ENCODE data around the gene PCDH12. TPM values are rescaled to one million over a fixed set of nuclear protein-coding genes. Genes with fewer than 3 reads are reported as not detected.
A peak's percentile ranks its signal among the peaks of the same experiment; 100 is the strongest.

The PCDH12 gene
- polyA plus RNA-seq, 3 donors = 0.20 to 1.2 (median 0.90) TPM

- no peak for TF ChIP-seq CTCF (IDR thresholded peaks at IDR 0.05)
- Histone ChIP-seq H3K4me2 (replicated peaks; ENCODE audit: extremely low read depth, low read length, poor library complexity, severe bottlenecking) (no peak overlapping the region), H2AFZ (ENCODE audit: insufficient read depth, low read depth, low read length, poor library complexity, severe bottlenecking) (no peak overlapping the region), H3K27me3 (ENCODE audit: control insufficient read depth in 2 of 2, insufficient read depth in 2 of 2, low read length in 2 of 2) (no peaks in the 10 kb centered on the region), H3K4me3 (replicated peaks in 1 of 3; ENCODE audit: low read depth in 2 of 3, low read length in 3 of 3) (no peak overlapping the region), H3K27ac (ENCODE audit: low read depth in 1 of 2, low read length in 2 of 2) (peak overlapping the region in 1 of 2 donors; percentile 25), H3K79me2 (ENCODE audit: insufficient read depth, low read length) (no peaks in the 10 kb centered on the region), H3K9ac (ENCODE audit: insufficient read depth, low read length, poor library complexity, severe bottlenecking) (no peak overlapping the region), H3K4me1 (ENCODE audit: control insufficient read depth in 1 of 2, insufficient read depth in 2 of 2, low read length in 2 of 2) (peaks cover 24 to 33% of the 10 kb centered on the region in 2 donors), H3K36me3 (replicated peaks in 1 of 2; ENCODE audit: control insufficient read depth in 1 of 2, insufficient read depth in 2 of 2, low read length in 2 of 2) (no peaks in the 10 kb centered on the region), H3K9me3 (replicated peaks in 1 of 2; ENCODE audit: control insufficient read depth in 1 of 2, insufficient read depth in 1 of 2, low read length in 2 of 2) (no peaks in the 10 kb centered on the region), H4K20me1 (ENCODE audit: insufficient read depth, low read length) (no peaks in the 10 kb centered on the region)
- Mint-ChIP-seq H3K27ac (peak overlapping the region in 1 of 7 donors; percentile 47), H3K36me3 (no peaks in the 10 kb centered on the region), H3K9me3 (no peaks in the 10 kb centered on the region), H3K27me3 (ENCODE audit: low read depth in 3 of 3) (peaks cover 3 to 8% (median 3%) of the 10 kb centered on the region in 3 donors), H3K4me1 (peaks cover 25% of the 10 kb centered on the region), H3K4me3 (no peak overlapping the region)
- no peak for DNase-seq
- 40% methylated on average over 1 of the region's 2 CpGs for WGBS (ENCODE audit: insufficient coverage)
- intact Hi-C loops (cut with micrococcal nuclease) = no loop called here
Observed at GRCh38 chr5:141898448-141899049, 59.5 kb downstream of the PCDH12 start.

GRCh38 chr5:141897425-141897824 lies 60.6 kb downstream of the PCDH12 start:
- H3K27ac ChIP-seq (ENCODE audit: low read depth in 1 of 2, low read length in 2 of 2) = no peak overlapping the region
- no peaks in the 10 kb centered on the region for H3K9me3 Mint-ChIP-seq
- intact Hi-C loops (cut with micrococcal nuclease) = no loop called here

More at GRCh38 chr5:141897425-141897824, 60.6 kb downstream of the PCDH12 start:
- no peaks in the 10 kb centered on the region for H3K36me3 Mint-ChIP-seq
- Histone ChIP-seq H3K27me3 (ENCODE audit: control insufficient read depth in 2 of 2, insufficient read depth in 2 of 2, low read length in 2 of 2) (no peaks in the 10 kb centered on the region), H3K4me2 (replicated peaks; ENCODE audit: extremely low read depth, low read length, poor library complexity, severe bottlenecking) (no peak overlapping the region), H3K9ac (ENCODE audit: insufficient read depth, low read length, poor library complexity, severe bottlenecking) (no peak overlapping the region), H4K20me1 (ENCODE audit: insufficient read depth, low read length) (no peaks in the 10 kb centered on the region), H3K9me3 (replicated peaks in 1 of 2; ENCODE audit: control insufficient read depth in 1 of 2, insufficient read depth in 1 of 2, low read length in 2 of 2) (no peaks in the 10 kb centered on the region), H2AFZ (ENCODE audit: insufficient read depth, low read depth, low read length, poor library complexity, severe bottlenecking) (no peak overlapping the region), H3K36me3 (replicated peaks in 1 of 2; ENCODE audit: control insufficient read depth in 1 of 2, insufficient read depth in 2 of 2, low read length in 2 of 2) (no peaks in the 10 kb centered on the region), H3K4me1 (ENCODE audit: control insufficient read depth in 1 of 2, insufficient read depth in 2 of 2, low read length in 2 of 2) (peaks cover 13 to 21% of the 10 kb centered on the region in 2 donors), H3K4me3 (replicated peaks in 1 of 3; ENCODE audit: low read depth in 2 of 3, low read length in 3 of 3) (no peak overlapping the region), H3K79me2 (ENCODE audit: insufficient read depth, low read length) (no peaks in the 10 kb centered on the region)
- no peak for DNase-seq
- no peak for TF ChIP-seq CTCF (IDR thresholded peaks at IDR 0.05)
- H3K4me3 Mint-ChIP-seq = no peak overlapping the region
- 94% methylated on average over 3 of the region's 4 CpGs for WGBS (ENCODE audit: insufficient coverage)
- peaks cover 15% of the 10 kb centered on the region for H3K4me1 Mint-ChIP-seq
- no peak overlapping the region for H3K27ac Mint-ChIP-seq
- peaks cover 3 to 12% (median 5%) of the 10 kb centered on the region in 3 donors for H3K27me3 Mint-ChIP-seq (ENCODE audit: low read depth in 3 of 3)

Other genes with a start within 250 kb of the PCDH12 start
- not detected for gene PCDH1, start 79.8 kb downstream of the PCDH12 start, polyA plus RNA-seq
- 100 to 1,000 TPM in 1 of 3 donors, 10 to 100 TPM in 2; 47.3 to 140 (median 49.6) TPM for gene DELE1, start 34.3 kb downstream of the PCDH12 start, polyA plus RNA-seq
- gene RNF14, start 10.9 kb upstream of the PCDH12 start, polyA plus RNA-seq = 10 to 100 TPM in 2 of 3 donors, 1 to 10 TPM in 1; 9.7 to 52.8 (median 31.2) TPM
- 10 to 100 TPM; 14.6 to 47.6 (median 24.3) TPM for gene GNPDA1, start 54.8 kb upstream of the PCDH12 start, polyA plus RNA-seq
- 10 to 100 TPM; 18.4 to 44.4 (median 44.0) TPM for gene NDFIP1, start 150.6 kb upstream of the PCDH12 start, polyA plus RNA-seq

Measured in CD14-positive monocyte (primary cell).